ENCODE results near the gene HOXA4. TPM values are rescaled to one million over a fixed set of nuclear protein-coding genes. Genes with fewer than 3 reads are reported as not detected.
A peak's percentile ranks its signal among the peaks of the same experiment; 100 is the strongest.

The HOXA4 gene
- total RNA-seq, 1 donor from 2014 or later = 2.1 TPM

- Histone ChIP-seq H3K27me3 (peaks cover 75% of the 10 kb centered on the region), H3K27ac (no peak overlapping the region), H3K36me3 (no peaks in the 10 kb centered on the region), H3K4me3 (no peak overlapping the region), H3K4me1 (peaks cover 0 to 20% of the 10 kb centered on the region in 2 donors), H3K9me3 (no peaks in the 10 kb centered on the region)
- peak in 1 of 2 donors; percentile 51 for DNase-seq (ENCODE audit: low spot score in 2 of 2)
- no peak for TF ChIP-seq CTCF (IDR thresholded peaks at IDR 0.05)
- intact Hi-C loops (cut with DNase I) = no loop called here
These were observed 40.7 kb upstream of the HOXA4 start for GRCh38 chr7:27171325-27171636.

GRCh38 chr7:27170426-27171324, 40.1 kb upstream of the HOXA4 start:
- intact Hi-C loops (cut with DNase I) = no loop called here
- Histone ChIP-seq H3K27ac (no peak overlapping the region), H3K27me3 (peaks cover 78% of the 10 kb centered on the region), H3K9me3 (no peaks in the 10 kb centered on the region), H3K4me1 (peaks cover 0 to 23% of the 10 kb centered on the region in 2 donors), H3K4me3 (no peak overlapping the region), H3K36me3 (no peaks in the 10 kb centered on the region)
- no peak for TF ChIP-seq CTCF (IDR thresholded peaks at IDR 0.05)
- no peak for DNase-seq (ENCODE audit: low spot score in 2 of 2)

GRCh38 chr7:27169658-27170425, 39.3 kb upstream of the HOXA4 start:
- no peaks in the 10 kb centered on the region for H3K36me3 ChIP-seq
- no peak for TF ChIP-seq CTCF (IDR thresholded peaks at IDR 0.05)
- H3K27ac ChIP-seq = no peak overlapping the region
- peak in 1 of 2 donors; percentile 52 for DNase-seq (ENCODE audit: low spot score in 2 of 2)
- H3K9me3 ChIP-seq = no peaks in the 10 kb centered on the region
- peaks cover 0 to 23% of the 10 kb centered on the region in 2 donors for H3K4me1 ChIP-seq
- intact Hi-C loops (cut with DNase I) = loop anchor here (10.0 kb wide), 1 partner anchor 1275 kb away; no protein-coding TSS in a partner anchor
- H3K4me3 ChIP-seq = no peak overlapping the region
- H3K27me3 ChIP-seq = peaks cover 78% of the 10 kb centered on the region

- H3K4me1 ChIP-seq = peaks cover 0 to 14% of the 10 kb centered on the region in 2 donors
- no peak overlapping the region for H3K4me3 ChIP-seq
- H3K27ac ChIP-seq = no peak overlapping the region
- no peaks in the 10 kb centered on the region for H3K9me3 ChIP-seq
- no peak for DNase-seq (ENCODE audit: low spot score in 2 of 2)
- intact Hi-C loops (cut with DNase I) = loop anchor here (10.0 kb wide), 1 partner anchor 1274 kb away; no protein-coding TSS in a partner anchor
- H3K36me3 ChIP-seq = no peaks in the 10 kb centered on the region
- H3K27me3 ChIP-seq = peaks cover 71% of the 10 kb centered on the region
- TF ChIP-seq CTCF (IDR thresholded peaks at IDR 0.05) = no peak
These were observed 37.8 kb upstream of the HOXA4 start for GRCh38 chr7:27168265-27168947.

GRCh38 chr7:27167916-27168264, 37.3 kb upstream of the HOXA4 start:
- Histone ChIP-seq H3K36me3 (no peaks in the 10 kb centered on the region), H3K9me3 (no peaks in the 10 kb centered on the region), H3K27ac (no peak overlapping the region), H3K4me3 (no peak overlapping the region), H3K4me1 (peaks cover 0 to 9% of the 10 kb centered on the region in 2 donors), H3K27me3 (peaks cover 66% of the 10 kb centered on the region)
- intact Hi-C loops (cut with DNase I) = loop anchor here (10.0 kb wide), 1 partner anchor 1273 kb away; no protein-coding TSS in a partner anchor
- no peak for TF ChIP-seq CTCF (IDR thresholded peaks at IDR 0.05)
- no peak for DNase-seq (ENCODE audit: low spot score in 2 of 2)
